Measurements from ENCODE around the gene SCAMP5. TPM values are rescaled to one million over a fixed set of nuclear protein-coding genes. Genes with fewer than 3 reads are reported as not detected.

The SCAMP5 gene
- total RNA-seq, 4 donors from 2014 or later: 7.6 to 16.7 (median 10.1) TPM

DNA sequence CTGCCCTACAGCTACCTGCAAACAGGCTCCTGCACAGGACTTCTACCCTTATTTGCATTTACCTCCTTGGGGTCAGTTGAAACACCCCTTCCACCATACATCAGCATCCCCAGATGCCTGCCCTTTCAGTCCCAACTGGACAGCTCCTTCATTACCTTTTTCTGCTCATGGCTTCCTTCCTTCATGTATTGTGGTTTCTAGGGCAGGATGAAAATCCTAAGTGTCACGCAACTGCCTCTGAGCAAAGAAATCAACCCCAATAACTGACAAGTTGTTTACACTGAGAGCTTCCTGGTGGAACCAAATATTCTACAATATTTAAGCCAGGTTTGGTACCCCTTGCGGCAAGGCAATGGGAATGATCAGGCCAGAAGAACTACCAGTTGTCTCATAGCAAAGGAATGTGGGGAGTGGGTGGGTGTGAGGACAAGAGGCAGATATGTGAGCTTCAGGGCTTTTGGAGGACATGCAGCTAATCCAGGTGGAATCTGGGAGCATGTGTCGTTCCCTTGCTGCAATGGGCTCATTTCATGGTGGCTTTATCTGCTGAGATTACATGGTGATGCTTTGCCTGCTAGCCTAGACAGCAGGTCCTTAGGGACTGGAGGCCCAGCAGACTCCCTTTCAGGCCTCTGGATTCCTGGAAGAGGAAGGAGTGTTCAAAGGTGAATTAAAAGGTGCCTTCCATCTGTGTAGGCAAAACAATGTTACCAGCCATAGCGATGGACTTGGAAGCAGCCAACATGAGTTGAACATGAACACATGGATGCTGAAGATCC is 63.0 kb downstream of the SCAMP5 start:
- Histone ChIP-seq H3K9me3 (no peaks in the 10 kb centered on the region), H3K27ac (no peak overlapping the region), H3K4me3 (replicated peaks in 1 of 3) (no peak overlapping the region), H3K36me3 (no peaks in the 10 kb centered on the region), H3K27me3 (no peaks in the 10 kb centered on the region), H3K4me1 (no peaks in the 10 kb centered on the region)
- 96% methylated on average over 4 of the region's 4 CpGs for WGBS, 2 donors
- TF ChIP-seq, protein P1, sequence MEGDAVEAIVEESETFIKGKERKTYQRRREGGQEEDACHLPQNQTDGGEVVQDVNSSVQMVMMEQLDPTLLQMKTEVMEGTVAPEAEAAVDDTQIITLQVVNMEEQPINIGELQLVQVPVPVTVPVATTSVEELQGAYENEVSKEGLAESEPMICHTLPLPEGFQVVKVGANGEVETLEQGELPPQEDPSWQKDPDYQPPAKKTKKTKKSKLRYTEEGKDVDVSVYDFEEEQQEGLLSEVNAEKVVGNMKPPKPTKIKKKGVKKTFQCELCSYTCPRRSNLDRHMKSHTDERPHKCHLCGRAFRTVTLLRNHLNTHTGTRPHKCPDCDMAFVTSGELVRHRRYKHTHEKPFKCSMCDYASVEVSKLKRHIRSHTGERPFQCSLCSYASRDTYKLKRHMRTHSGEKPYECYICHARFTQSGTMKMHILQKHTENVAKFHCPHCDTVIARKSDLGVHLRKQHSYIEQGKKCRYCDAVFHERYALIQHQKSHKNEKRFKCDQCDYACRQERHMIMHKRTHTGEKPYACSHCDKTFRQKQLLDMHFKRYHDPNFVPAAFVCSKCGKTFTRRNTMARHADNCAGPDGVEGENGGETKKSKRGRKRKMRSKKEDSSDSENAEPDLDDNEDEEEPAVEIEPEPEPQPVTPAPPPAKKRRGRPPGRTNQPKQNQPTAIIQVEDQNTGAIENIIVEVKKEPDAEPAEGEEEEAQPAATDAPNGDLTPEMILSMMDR (IDR thresholded peaks at IDR 0.05): no peak
- TF ChIP-seq POLR2A (IDR thresholded peaks at IDR 0.05): no peak
- DNase-seq: no peak
- intact Hi-C loops (cut with DNase I): no loop called here

DNA sequence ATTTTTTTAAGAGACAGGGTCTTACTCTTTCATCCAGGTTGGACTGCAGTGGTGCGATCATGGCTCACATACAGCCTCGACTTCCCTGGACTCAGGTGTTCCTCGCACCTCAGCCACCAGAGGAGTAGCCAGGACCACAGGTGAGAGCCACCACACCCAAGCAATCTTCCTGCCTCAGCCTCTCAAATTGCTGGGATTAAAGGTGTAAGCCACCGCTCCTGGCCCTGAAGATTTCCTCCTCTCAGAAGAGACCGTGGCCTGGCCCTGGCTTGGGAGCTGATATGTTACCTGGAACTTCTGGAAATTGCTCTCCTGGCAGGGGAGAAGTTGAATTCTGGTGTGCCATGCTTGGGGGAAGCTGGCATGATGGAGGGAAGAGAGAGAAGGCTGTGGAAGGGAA is 64.2 kb downstream of the SCAMP5 start:
- H3K4me3 ChIP-seq (replicated peaks in 1 of 3): no peak overlapping the region
- no peak overlapping the region for H3K27ac ChIP-seq
- 87 to 92% methylated on average over 5 of the region's 5 CpGs for WGBS, 2 donors
- H3K4me1 ChIP-seq: no peaks in the 10 kb centered on the region
- no peak for DNase-seq
- H3K9me3 ChIP-seq: no peaks in the 10 kb centered on the region
- no peak for TF ChIP-seq POLR2A (IDR thresholded peaks at IDR 0.05)
- TF ChIP-seq, protein P1 (IDR thresholded peaks at IDR 0.05): no peak
- H3K36me3 ChIP-seq: no peaks in the 10 kb centered on the region
- intact Hi-C loops (cut with DNase I): no loop called here
- no peaks in the 10 kb centered on the region for H3K27me3 ChIP-seq

DNA sequence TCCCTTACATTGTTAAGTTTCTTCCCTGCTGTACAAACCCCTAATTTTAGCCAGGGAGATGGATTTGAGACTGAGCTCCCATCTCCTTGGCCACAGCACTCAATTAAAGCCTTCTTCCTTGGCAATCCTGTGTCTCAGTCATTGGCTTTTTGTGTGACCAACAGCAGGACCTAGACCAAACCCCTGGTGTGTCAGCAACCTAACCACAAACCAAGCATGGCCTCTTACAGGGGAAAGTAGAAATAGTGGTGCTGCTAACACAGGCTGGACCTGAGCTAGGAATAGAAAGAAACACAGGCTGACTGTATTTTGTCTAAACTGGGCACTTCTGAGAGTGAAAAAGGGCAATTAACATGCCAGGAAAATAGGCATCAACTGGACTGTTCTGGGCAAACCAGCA is 65.9 kb downstream of the SCAMP5 start:
- Histone ChIP-seq H3K36me3 (no peaks in the 10 kb centered on the region), H3K9me3 (no peaks in the 10 kb centered on the region), H3K4me3 (replicated peaks in 1 of 3) (no peak overlapping the region), H3K4me1 (no peaks in the 10 kb centered on the region), H3K27ac (no peak overlapping the region), H3K27me3 (no peaks in the 10 kb centered on the region)
- no peak for DNase-seq
- intact Hi-C loops (cut with DNase I): no loop called here
- no peak for TF ChIP-seq POLR2A (IDR thresholded peaks at IDR 0.05)
- TF ChIP-seq, protein P1 (IDR thresholded peaks at IDR 0.05): no peak

DNA sequence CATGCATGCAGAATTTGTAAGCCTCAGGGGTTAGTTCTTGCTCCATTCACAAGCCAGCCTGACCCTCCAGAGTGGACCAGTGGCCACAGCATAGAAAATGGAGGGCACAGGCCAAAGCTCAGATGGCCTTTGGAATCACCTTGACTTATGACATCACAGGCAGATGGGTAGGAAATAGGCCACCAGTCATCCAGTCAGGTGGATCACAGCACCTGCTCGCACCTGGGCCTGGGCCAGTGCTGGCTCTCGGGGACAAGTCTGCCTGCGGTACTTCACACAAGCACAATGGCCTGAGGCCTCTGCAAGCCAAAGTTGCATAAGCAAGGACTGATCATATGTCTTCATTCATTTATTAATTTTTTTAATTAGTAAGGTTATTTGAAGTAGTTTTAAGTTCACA is 67.3 kb downstream of the SCAMP5 start:
- Histone ChIP-seq H3K36me3 (no peaks in the 10 kb centered on the region), H3K27ac (no peak overlapping the region), H3K4me3 (replicated peaks in 1 of 3) (no peak overlapping the region), H3K9me3 (no peaks in the 10 kb centered on the region), H3K27me3 (no peaks in the 10 kb centered on the region), H3K4me1 (no peaks in the 10 kb centered on the region)
- intact Hi-C loops (cut with DNase I): no loop called here
- no peak for DNase-seq
- no peak for TF ChIP-seq POLR2A (IDR thresholded peaks at IDR 0.05)
- TF ChIP-seq, protein P1 (IDR thresholded peaks at IDR 0.05): no peak
- WGBS, 2 donors: 64 to 67% methylated on average over 3 of the region's 3 CpGs

DNA sequence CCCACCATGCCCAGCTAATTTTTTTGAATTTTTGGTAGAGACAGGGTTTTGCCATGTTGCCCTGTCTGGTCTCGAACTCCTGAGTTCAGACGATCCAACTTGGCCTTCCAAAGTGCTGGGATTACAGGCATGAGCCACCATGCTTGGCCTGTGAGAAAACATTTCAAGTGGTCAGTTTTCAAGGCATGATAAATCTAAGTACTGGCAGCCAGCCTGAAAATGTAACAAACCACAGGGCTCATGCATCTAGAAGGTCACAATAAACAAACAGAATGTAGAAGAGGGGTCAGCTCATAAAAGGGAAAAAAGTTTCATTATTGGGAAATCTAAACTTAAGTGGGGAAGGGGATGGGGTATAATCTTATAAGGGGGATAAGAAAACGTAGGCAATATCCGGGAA is 68.0 kb downstream of the SCAMP5 start:
- no peaks in the 10 kb centered on the region for H3K4me1 ChIP-seq
- no peaks in the 10 kb centered on the region for H3K27me3 ChIP-seq
- no peak overlapping the region for H3K27ac ChIP-seq
- no peaks in the 10 kb centered on the region for H3K36me3 ChIP-seq
- H3K4me3 ChIP-seq (replicated peaks in 1 of 3): no peak overlapping the region
- no peak for DNase-seq
- intact Hi-C loops (cut with DNase I): no loop called here
- 63 to 78% methylated on average over 4 of the region's 4 CpGs for WGBS, 2 donors
- no peaks in the 10 kb centered on the region for H3K9me3 ChIP-seq
- TF ChIP-seq POLR2A (IDR thresholded peaks at IDR 0.05): no peak
- TF ChIP-seq, protein P1 (IDR thresholded peaks at IDR 0.05): no peak
